ENCODE data around the gene CSNK1G2.

GRCh38 chr19:1968279-1969175, 27.6 kb downstream of the CSNK1G2 start:
- TF ChIP-seq, protein P1, sequence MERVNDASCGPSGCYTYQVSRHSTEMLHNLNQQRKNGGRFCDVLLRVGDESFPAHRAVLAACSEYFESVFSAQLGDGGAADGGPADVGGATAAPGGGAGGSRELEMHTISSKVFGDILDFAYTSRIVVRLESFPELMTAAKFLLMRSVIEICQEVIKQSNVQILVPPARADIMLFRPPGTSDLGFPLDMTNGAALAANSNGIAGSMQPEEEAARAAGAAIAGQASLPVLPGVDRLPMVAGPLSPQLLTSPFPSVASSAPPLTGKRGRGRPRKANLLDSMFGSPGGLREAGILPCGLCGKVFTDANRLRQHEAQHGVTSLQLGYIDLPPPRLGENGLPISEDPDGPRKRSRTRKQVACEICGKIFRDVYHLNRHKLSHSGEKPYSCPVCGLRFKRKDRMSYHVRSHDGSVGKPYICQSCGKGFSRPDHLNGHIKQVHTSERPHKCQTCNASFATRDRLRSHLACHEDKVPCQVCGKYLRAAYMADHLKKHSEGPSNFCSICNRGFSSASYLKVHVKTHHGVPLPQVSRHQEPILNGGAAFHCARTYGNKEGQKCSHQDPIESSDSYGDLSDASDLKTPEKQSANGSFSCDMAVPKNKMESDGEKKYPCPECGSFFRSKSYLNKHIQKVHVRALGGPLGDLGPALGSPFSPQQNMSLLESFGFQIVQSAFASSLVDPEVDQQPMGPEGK (CRISPR knock-in tag; IDR thresholded peaks at IDR 0.05; ENCODE audit: borderline replicate concordance), result no peak
- TF ChIP-seq ZFP3 (CRISPR knock-in tag; IDR thresholded peaks at IDR 0.05), result no peak
- TF ChIP-seq ZNF565 (CRISPR knock-in tag; conservative IDR thresholded peaks at IDR 0.05; ENCODE audit: low read depth), result no peak
- TF ChIP-seq TOX (CRISPR knock-in tag; IDR thresholded peaks at IDR 0.05; ENCODE audit: borderline replicate concordance), result no peak
- TF ChIP-seq CREB5 (CRISPR knock-in tag; IDR thresholded peaks at IDR 0.05; ENCODE audit: low read depth), result no peak
- no peak for TF ChIP-seq RARB (CRISPR knock-in tag; IDR thresholded peaks at IDR 0.05)
- no peak for TF ChIP-seq ESRRG (CRISPR knock-in tag; IDR thresholded peaks at IDR 0.05)
- TF ChIP-seq CSRNP3 (CRISPR knock-in tag; IDR thresholded peaks at IDR 0.05), result no peak
- no peak for TF ChIP-seq PPARA (CRISPR knock-in tag; IDR thresholded peaks at IDR 0.05; ENCODE audit: borderline replicate concordance)
- TF ChIP-seq ARNTL (CRISPR knock-in tag; IDR thresholded peaks at IDR 0.05; ENCODE audit: borderline replicate concordance, low read depth), result no peak
- TF ChIP-seq ZFP30 (CRISPR knock-in tag; IDR thresholded peaks at IDR 0.05), result no peak
- TF ChIP-seq ZNF8 (CRISPR knock-in tag; IDR thresholded peaks at IDR 0.05), result no peak
- no peak for TF ChIP-seq ZNF70 (CRISPR knock-in tag; IDR thresholded peaks at IDR 0.05)

All from SK-N-SH treated with all-trans-retinoic acid at 6 μM for 48 hours (cell line).